ENCODE measurements around the gene GPRIN3.
A peak's percentile ranks its signal among the peaks of the same experiment; 100 is the strongest.

The GPRIN3 gene

DNA sequence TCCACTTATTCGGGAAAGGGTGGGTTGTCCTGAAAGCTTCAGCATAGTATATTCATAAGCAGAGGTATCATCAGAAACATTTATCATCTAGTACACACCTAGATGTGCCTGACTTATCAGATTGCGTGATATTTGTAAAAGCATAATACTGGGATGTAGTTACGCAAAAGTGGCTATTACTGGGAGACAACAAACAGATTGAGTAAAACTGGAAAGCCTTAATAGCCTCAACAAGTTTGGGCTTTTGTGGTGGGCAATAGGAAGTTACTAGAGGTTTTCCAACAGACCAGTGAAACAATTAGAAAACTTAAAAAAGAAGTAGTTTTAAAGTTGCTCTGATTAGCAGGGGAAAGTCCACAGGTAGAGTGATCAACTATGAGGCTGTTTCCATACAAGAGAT lies 39.8 kb downstream of the GPRIN3 start:
- Histone ChIP-seq H3K27ac (replicated peaks) (no peak overlapping the region), H3K27me3 (ENCODE audit: insufficient read depth, poor library complexity, severe bottlenecking) (no peaks in the 10 kb centered on the region), H3K4me3 (replicated peaks; ENCODE audit: insufficient read depth, low read length) (no peak overlapping the region)
- TF ChIP-seq POLR2AphosphoS5 (IDR thresholded peaks at IDR 0.05; ENCODE audit: low read depth) = no peak
- no peak for TF ChIP-seq GABPA (IDR thresholded peaks at IDR 0.05; ENCODE audit: low read depth)
- no peak for DNase-seq (ENCODE audit: low read depth in 1 of 2, low spot score in 1 of 2)

DNA sequence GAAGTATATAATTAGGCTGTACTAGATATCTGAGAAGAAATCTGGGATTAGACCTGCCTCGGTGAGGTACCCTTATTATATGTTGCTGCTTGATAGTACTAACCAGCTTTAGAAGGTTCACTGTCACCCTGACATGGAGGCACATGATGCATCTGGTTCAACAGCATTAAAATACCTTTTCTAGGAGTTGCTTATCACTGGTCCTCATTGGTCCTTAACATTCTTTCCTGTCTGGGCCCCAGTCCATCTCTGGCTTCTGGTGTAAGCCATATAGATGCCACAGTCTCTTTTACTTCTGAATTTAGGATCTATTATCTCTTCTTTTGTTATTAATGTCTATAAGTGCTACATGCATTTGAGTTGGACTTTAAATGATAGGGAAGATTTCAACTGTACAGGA lies 40.2 kb downstream of the GPRIN3 start:
- no peak for DNase-seq (ENCODE audit: low read depth in 1 of 2, low spot score in 1 of 2)

DNA sequence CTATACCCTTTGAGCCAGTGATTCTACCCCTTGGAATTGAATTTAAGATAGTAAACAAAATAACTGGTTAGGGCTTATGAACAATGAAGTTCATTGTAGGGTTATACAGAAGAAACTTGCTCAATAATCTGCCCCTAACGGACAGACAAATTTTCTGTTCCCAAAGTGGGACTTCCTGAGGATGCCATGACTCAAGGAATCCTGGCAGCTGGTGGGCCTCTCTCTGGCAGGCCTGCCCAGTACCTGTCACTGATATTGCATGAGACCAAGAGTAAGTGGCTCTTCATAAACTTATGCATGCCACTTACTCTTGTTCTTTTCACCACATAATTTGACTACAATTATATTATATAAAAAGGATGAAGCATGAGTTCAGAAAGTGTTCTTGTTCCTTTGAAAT lies 41.5 kb downstream of the GPRIN3 start:
- peak in 1 of 2 experiments; percentile 24 for DNase-seq (ENCODE audit: low read depth in 1 of 2, low spot score in 1 of 2)
- Histone ChIP-seq H3K27ac (replicated peaks) (no peak overlapping the region), H3K27me3 (ENCODE audit: insufficient read depth, poor library complexity, severe bottlenecking) (no peaks in the 10 kb centered on the region), H3K4me3 (replicated peaks; ENCODE audit: insufficient read depth, low read length) (no peak overlapping the region)
- TF ChIP-seq GABPA (IDR thresholded peaks at IDR 0.05; ENCODE audit: low read depth) (no peak), POLR2AphosphoS5 (IDR thresholded peaks at IDR 0.05; ENCODE audit: low read depth) (no peak), SPI1 (IDR thresholded peaks at IDR 0.05; ENCODE audit: borderline replicate concordance, low read depth) (no peak)
- TF ChIP-seq, protein P1, sequence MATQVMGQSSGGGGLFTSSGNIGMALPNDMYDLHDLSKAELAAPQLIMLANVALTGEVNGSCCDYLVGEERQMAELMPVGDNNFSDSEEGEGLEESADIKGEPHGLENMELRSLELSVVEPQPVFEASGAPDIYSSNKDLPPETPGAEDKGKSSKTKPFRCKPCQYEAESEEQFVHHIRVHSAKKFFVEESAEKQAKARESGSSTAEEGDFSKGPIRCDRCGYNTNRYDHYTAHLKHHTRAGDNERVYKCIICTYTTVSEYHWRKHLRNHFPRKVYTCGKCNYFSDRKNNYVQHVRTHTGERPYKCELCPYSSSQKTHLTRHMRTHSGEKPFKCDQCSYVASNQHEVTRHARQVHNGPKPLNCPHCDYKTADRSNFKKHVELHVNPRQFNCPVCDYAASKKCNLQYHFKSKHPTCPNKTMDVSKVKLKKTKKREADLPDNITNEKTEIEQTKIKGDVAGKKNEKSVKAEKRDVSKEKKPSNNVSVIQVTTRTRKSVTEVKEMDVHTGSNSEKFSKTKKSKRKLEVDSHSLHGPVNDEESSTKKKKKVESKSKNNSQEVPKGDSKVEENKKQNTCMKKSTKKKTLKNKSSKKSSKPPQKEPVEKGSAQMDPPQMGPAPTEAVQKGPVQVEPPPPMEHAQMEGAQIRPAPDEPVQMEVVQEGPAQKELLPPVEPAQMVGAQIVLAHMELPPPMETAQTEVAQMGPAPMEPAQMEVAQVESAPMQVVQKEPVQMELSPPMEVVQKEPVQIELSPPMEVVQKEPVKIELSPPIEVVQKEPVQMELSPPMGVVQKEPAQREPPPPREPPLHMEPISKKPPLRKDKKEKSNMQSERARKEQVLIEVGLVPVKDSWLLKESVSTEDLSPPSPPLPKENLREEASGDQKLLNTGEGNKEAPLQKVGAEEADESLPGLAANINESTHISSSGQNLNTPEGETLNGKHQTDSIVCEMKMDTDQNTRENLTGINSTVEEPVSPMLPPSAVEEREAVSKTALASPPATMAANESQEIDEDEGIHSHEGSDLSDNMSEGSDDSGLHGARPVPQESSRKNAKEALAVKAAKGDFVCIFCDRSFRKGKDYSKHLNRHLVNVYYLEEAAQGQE (IDR thresholded peaks at IDR 0.05; ENCODE audit: insufficient replicate concordance, low read depth) = no peak
- TF ChIP-seq, protein P2, sequence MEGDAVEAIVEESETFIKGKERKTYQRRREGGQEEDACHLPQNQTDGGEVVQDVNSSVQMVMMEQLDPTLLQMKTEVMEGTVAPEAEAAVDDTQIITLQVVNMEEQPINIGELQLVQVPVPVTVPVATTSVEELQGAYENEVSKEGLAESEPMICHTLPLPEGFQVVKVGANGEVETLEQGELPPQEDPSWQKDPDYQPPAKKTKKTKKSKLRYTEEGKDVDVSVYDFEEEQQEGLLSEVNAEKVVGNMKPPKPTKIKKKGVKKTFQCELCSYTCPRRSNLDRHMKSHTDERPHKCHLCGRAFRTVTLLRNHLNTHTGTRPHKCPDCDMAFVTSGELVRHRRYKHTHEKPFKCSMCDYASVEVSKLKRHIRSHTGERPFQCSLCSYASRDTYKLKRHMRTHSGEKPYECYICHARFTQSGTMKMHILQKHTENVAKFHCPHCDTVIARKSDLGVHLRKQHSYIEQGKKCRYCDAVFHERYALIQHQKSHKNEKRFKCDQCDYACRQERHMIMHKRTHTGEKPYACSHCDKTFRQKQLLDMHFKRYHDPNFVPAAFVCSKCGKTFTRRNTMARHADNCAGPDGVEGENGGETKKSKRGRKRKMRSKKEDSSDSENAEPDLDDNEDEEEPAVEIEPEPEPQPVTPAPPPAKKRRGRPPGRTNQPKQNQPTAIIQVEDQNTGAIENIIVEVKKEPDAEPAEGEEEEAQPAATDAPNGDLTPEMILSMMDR (IDR thresholded peaks at IDR 0.05; ENCODE audit: insufficient read depth, low read length) = no peak

More for the DNA sequence above, 40.2 kb downstream of the GPRIN3 start:
- Histone ChIP-seq H3K27me3 (ENCODE audit: insufficient read depth, poor library complexity, severe bottlenecking) (no peaks in the 10 kb centered on the region), H3K4me3 (replicated peaks; ENCODE audit: insufficient read depth, low read length) (no peak overlapping the region), H3K27ac (replicated peaks) (no peak overlapping the region)
- TF ChIP-seq, protein P2 (IDR thresholded peaks at IDR 0.05; ENCODE audit: insufficient read depth, low read length) = no peak
- no peak for TF ChIP-seq POLR2AphosphoS5 (IDR thresholded peaks at IDR 0.05; ENCODE audit: low read depth)
- TF ChIP-seq SPI1 (IDR thresholded peaks at IDR 0.05; ENCODE audit: borderline replicate concordance, low read depth) = no peak
- TF ChIP-seq, protein P1 (IDR thresholded peaks at IDR 0.05; ENCODE audit: insufficient replicate concordance, low read depth) = no peak
- no peak for TF ChIP-seq GABPA (IDR thresholded peaks at IDR 0.05; ENCODE audit: low read depth)

DNA sequence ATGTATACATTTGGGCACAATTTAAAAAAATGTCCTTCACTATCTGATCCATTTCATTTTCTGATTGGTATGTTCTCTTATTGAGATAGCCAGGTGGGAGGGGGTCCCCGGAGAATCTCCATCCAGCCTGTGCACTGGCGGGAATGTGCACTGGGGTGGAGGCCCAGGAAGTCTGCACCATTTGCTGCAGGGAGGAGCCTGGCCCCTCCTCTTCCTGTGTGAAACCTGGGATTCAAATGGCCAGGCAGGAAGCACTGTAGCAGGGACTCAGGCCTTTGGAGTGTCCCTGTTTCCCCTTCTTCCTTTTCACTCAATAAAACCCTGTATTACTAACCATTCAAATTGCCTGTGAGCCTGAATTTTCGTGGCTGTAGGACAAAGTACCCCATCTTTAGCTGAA lies 44.3 kb downstream of the GPRIN3 start:
- Histone ChIP-seq H3K27me3 (ENCODE audit: insufficient read depth, poor library complexity, severe bottlenecking) (no peaks in the 10 kb centered on the region), H3K4me3 (replicated peaks; ENCODE audit: insufficient read depth, low read length) (no peak overlapping the region), H3K27ac (replicated peaks) (no peak overlapping the region)
- TF ChIP-seq SPI1 (IDR thresholded peaks at IDR 0.05; ENCODE audit: borderline replicate concordance, low read depth) = no peak
- TF ChIP-seq, protein P1 (IDR thresholded peaks at IDR 0.05; ENCODE audit: insufficient replicate concordance, low read depth) = no peak
- TF ChIP-seq, protein P2 (IDR thresholded peaks at IDR 0.05; ENCODE audit: insufficient read depth, low read length) = no peak
- no peak for TF ChIP-seq POLR2AphosphoS5 (IDR thresholded peaks at IDR 0.05; ENCODE audit: low read depth)
- TF ChIP-seq GABPA (IDR thresholded peaks at IDR 0.05; ENCODE audit: low read depth) = no peak
- DNase-seq (ENCODE audit: low read depth in 1 of 2, low spot score in 1 of 2) = no peak

All from HL-60 (cell line).